Measurements from ENCODE around the gene FGD5.

- TF ChIP-seq, protein P1, sequence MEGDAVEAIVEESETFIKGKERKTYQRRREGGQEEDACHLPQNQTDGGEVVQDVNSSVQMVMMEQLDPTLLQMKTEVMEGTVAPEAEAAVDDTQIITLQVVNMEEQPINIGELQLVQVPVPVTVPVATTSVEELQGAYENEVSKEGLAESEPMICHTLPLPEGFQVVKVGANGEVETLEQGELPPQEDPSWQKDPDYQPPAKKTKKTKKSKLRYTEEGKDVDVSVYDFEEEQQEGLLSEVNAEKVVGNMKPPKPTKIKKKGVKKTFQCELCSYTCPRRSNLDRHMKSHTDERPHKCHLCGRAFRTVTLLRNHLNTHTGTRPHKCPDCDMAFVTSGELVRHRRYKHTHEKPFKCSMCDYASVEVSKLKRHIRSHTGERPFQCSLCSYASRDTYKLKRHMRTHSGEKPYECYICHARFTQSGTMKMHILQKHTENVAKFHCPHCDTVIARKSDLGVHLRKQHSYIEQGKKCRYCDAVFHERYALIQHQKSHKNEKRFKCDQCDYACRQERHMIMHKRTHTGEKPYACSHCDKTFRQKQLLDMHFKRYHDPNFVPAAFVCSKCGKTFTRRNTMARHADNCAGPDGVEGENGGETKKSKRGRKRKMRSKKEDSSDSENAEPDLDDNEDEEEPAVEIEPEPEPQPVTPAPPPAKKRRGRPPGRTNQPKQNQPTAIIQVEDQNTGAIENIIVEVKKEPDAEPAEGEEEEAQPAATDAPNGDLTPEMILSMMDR (IDR thresholded peaks at IDR 0.05) = no peak
- no peak for TF ChIP-seq POLR2A (IDR thresholded peaks at IDR 0.05)
Observed at GRCh38 chr3:14808025-14808424, 10.7 kb upstream of the FGD5 start.

All from uterus (tissue), 2 donors.